HG02943 (cell line): Measurements from ENCODE around the gene NOL4L.
"Not testable (repeated sequence)": the region's sequence is repeated elsewhere in the genome, so short reads cannot be mapped to it uniquely, and the experiment has no call there.

Source experiments
- ATAC-seq: cut with Tn5 transposase; IDR thresholded peaks from one replicate; pipeline ENCODE4 v1.9.1; 2021; ENCODE audit warnings: mild to moderate bottlenecking, low read depth, moderate library complexity; ENCODE audit not compliant: unreplicated experiment

NOL4L gene

DNA sequence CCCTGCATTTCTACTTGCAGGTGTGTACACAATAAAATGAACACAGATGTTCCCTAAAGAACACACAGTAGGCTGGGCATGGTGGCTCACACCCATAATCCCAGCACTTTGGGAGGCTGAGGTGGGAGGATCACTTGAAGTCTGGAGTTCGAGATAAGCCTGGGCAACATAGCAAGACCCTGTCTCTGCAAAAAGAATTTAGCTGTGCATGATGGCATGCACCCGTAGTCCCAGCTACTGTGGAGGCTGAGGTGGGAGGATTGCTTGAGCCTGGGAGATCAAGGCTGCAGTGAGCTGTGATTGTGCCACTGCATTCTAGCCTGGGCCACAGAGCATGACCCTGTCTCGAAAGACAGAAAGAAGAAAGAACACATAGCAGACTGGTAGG, 93.4 kb downstream of the NOL4L start:
- not testable (repeated sequence) for ATAC-seq

DNA sequence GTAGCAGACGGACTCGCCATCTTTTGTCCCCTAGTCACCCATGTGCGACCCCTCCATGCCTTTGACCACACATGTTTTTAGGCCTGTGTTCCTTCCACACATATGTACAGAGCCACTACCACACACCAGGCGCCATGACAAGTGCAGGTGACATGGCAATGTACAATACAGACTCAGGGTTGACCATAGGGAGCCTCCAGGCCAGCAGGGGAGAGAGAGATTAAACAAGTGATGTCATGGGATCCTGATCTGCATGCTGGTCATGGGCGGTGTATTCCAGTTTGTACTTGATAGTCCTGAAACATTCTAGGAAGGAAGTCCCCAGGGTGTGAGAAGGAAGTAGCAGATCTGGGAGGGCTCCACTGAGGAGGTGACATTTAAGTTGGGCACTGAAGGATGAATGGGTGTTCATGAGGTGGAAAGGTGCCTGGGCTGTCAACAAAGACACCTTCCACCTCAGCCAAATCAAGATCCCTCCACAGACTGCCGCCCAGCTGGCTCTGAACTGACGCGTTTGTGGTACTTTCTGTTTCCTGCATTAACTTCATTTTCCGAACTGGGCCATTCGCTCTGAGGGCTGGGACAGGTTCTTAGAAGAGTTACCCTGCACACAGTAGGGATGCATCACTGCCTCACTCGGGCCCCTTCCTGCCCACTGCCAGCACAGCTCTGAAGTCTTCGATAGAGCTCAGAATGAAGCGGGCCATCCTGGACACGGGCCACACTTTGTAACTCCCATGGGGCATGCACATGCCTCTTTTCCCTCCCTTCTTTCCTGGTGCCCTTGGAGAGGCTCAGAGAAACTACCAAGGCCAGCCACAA, 94.0 kb downstream of the NOL4L start:
- ATAC-seq = no peak

DNA sequence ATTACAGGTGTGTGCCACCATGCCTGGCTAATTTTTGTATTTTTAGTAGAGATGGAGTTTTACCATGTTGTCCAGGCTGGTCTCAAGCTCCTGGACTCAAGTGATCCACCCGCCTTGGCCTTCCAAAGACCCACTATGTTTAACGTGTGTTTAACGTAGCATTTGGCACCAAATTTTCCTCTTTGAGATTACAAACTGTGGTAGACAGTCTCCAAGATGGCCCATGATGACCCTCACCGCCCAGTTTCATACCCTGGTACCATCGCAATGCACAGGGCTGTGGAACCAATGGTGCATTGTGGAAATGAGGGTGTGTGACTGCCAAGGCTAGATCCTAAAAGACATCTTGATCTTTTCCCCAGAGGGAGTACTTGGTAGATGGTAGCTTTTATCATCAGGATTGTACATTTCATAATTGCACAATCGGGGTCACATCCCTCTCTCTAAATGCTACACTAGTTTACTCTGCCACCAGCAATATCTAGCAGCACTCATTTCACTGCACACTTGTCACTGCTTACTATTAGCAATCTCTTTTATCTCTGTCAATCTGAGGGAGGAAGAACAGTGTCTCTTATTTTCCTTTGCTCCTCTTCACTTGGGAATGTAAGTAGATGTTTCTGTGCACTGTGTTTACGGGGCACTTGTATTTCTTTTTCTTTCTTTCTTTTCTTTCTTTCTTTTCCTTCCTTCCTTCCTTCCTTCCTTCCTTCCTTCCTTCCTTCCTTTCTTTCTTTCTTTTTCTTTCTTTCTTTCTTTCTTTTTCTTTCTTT, 96.9 kb downstream of the NOL4L start:
- ATAC-seq = no peak

DNA sequence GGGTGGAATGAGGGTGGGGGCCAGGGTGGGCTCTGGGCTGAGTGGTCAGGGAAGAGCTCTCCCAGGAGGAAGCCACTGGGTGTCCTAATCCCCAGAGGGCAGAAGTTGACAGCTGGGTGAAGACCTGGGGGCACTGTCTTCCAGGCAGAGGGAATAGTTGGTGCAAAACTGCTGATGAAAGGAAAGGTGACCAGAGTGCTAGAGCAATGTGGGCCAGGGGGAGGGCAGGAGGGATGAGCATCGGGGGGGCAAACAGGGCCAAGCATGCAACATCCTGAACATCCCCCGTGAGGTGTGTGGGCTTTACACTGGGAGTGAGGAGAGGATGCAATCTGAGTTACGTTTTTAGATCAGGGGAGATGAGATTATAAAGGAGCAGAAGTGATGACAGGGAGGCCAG, 97.8 kb downstream of the NOL4L start:
- ATAC-seq = no peak

DNA sequence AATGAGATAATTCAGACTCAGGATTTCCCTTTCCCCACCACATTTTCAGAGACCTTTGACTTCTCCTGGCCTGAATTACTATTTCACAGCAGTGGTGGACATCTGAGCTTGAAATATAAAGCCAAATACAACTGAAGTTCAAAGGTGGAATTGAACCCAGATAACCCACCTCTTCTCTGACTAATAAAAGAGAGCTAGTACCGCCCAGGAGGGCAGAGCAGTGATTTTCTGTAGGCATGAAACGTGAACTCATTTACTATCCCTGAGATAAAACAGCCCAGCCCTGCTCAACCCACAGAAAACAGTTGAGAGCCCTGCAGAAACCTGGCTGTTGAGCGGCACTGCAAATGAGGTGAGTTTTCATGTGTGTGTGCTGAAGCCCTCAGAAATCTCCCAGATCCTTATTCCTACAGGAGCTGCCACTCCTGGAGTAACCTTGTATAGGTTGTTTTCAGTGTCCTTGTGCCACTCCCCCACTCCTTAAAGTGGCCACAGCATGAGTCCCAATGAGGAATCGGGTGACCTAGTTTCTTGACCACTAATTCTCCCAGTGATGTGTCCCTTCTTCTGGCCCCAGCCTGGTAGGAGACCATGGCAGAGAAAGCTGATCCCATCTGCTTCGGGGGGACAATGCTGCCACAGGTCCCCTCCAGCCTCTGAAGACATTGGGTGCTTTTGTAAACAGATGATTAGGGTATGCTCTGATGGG, 99.2 kb downstream of the NOL4L start:
- ATAC-seq = no peak

DNA sequence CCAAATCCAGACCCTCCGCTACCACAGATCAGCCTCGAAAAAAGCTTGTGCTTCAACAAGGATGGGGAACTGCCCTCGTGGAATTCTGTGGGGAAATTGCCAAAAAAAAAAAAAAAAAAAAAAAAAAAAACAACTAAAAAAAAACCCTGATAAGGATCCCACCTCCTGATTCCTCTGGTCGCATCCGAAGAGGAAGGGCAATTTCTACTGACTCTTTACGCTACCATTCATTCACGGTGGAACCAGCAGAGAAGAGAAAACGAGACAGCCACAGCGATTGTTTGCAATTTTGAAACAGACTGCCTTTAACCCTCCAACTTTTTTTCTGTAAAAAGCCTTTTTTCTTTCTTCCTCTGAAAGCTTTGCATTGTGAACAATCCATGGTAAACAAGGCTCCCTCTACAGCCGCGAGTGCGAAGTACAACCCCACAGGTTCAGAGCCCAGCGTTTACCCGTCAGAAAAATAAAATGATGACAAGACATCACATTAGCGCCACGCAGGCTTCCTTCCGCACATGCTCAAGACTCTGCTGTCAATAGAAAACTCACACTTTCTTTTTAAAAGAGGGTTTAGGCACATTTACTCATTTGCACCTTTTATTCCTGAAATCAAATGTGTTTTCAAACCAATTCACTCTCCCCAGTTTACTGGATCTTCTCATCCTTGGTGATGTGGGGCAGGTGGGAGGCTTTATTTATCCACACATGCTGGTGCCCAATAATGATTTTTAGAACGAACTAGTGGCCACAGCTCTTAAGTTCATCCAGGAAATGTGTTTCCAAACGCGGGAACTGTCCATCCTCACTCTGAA, 100.0 kb downstream of the NOL4L start:
- no peak for ATAC-seq

DNA sequence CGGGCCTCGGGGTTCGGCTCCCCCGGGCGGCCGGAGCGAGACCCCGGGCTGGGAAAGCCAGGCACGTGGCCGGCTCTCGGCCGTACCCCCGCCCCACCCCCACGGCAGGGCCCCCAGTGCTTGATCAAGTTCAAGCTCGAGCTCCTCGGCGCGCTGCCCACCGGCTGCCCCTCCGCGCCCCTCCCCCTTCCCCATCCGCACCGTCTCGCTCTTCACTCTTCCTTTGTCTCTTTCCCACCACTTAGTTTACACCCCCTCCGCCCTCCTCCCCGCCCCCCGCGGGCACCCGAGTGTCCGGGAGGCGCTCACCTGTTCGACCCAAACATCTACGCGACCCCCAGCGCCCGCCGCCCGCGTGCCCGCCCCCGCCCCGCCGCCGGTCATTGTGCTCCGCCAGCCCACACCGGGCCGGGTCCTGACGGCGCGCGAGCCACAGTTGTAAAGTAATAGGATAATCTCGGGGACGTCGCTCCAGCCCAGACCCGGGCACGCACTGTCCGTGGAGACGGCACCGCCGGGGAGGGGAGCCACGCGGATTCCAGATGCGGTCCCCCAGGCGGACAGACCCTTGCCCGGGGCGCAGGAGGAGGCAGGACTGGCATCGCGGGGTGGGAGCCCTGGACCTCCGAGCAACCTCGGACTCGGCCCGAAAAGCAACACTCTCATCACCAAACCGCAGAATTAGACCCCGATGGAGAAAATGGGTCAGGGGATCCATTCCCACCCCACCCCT, 100.7 kb downstream of the NOL4L start:
- ATAC-seq = no peak

DNA sequence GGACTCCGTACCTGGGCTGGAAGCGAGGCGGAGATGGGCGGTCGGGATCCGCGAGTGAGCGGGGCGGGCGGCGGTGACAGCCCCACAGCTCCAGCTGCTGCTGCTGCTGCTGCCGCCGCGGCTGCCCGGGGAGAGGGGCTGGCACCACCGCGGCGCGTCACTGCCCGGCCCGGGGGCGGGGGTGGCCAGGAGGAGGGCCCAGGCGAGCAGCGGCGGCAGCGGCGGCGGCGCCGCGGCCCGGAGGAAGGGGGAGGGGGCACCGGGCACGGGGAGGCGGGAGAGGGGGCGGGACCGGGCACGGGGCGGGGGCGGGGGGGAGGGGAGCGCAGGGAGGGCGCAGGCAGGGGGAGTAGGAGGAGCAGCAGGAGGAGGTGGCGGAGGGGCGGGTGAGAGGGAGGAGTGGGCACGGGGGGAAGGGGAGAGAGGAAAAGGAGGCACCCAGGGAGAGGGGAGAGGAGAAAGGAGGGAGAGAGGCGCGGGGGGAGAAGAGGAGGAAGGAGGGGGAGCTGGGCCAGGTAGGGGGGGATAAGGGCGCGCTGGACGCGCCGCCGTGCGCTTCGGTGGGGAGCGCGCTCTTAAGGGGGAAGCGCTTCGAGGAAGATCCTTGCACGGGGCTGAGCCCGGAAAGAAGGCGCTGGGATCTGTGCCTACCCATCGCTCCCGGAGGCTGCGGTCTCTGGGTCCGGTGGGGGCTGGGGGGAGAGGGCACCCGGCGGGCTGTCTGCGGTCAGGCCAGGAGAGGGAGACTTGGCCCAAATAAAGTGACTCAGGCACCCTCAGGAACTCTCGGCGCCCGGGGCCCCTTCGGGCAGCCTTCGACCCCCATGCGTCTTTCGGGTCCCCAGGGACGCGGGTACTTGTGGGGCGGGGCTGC, 101.5 kb downstream of the NOL4L start:
- ATAC-seq = no peak

DNA sequence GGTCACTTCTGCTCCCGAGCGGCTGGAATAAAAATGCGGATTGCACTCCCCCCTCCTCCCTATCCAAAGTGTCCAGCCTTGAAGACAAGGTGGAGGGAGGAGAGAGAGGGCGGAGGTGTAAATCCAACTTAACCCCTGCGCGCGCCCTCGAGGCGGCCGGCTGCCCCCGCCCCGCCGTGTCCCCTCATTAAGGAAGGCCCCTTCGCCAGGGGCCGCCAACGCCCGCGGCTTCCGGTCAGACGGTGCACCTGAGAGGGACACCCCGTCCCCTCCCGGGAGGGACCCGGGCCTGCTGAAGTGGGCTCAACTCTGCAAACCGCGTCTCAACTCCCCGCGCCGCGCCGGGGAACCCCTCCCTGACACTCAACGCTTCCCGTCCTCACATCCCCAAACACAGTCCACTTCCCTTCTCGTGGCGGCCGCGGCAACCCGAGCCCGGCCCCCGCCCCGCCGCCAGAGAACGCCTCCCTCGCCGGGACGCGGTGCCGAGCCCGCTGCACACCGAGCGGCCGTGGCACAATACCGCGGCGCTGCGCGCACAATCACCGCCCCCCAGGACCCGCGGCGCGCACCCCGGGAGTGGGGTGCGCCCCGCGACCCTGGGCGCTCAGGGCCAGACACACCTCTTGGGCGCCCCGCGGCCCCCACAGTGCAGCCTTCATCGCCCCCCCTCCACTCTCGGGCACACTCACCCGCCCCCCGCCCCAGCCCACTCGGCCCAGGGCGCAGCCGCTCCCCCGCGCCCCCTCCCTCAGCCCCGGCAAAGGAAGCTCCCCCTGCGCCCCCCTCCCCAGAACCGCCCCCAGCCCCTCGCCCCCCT, 102.5 kb downstream of the NOL4L start:
- no peak for ATAC-seq

DNA sequence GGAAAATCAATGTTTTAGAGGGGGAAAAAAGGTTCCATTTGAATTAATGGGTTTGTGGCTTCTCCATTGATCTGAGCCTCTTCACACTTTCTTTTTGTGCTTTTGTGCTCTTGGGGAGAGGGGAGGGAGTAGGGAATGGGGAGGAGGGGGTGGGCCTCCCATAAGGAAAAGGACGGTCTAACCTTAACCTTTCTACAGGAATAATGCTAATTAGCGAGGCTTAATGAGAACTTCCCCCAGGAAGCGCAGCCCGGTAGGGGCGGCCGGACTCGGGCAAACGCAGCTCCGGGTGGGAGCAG, 103.0 kb downstream of the NOL4L start:
- ATAC-seq = no peak

DNA sequence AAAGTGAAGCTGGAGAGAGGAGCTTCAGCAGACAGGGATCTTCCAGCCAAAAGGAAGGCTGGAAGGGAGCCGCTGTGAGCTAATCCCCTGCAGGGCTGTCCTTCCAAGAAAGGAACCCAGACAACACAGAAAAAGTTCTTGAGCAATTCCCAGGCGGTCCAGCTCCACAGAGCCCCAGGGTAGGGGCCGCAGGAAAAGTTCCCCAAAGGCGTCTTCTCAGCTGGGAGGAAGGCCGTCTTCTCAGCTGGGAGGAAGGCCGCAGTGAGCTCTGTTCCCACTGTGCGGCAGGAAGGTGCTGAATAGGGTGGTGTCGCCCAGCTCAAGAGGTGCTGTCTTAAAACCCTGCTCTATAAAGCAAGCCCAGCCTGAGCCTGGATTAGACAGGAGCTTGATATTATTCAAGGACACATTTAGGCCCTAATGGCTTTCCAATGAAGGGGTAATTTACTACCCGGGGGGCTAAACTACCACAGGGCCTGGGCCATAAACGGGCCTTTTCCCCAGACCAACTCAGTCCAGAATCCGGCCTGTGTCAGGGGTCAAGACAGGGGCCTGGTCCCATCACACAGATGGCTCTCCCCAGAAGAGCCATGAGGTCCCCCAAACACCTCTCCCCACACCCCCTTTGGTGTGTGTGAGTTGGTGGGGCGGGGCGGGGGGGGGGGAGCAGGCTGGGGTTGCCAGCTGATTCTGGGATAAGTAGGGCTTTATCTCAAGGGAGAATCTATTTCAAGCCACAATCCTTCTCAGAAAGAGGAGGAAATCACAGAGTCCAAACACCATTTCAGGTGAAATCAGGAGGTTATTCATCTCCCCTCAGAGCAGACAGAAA, 103.6 kb downstream of the NOL4L start:
- no peak for ATAC-seq

DNA sequence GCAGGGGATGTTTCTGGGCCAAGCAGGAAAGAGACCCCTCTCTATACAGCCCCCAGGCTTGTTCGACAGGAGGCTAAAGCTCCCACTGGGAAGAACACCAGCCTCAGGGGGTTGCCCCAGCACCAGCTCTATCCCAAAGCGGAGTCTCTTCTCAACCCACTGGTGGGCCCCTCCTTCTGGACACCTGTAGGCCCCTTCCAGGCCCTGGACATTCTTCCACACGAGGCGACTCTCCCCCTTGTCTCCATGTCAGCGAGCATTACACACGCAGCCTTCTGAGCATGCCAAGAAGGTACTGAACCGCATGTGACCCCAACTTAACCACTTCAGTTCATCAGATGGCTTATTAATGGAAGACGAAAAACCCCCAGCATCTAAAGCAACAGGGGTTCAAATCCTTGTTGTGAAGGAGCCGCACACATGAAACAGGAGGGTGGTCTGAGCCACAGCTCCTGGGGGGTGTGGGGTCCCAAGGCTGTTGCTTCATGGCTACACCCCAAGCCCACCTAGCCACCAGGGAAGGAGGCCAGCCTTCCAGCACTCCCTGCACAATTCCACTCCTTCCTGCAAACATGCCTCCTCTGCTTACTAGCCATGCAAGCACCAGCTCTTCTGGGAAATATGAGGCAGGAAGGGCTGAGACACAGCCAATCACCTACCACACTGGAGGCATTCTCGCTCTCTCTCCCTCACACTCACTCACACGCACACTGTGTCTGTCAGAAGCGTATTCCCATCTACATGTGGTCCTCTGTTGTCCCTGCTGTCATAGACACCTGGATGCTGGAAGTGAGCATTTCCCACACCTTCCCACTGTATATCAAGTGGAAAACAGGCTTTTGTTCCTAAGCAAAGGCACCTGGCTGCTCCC, 104.5 kb downstream of the NOL4L start:
- no peak for ATAC-seq

DNA sequence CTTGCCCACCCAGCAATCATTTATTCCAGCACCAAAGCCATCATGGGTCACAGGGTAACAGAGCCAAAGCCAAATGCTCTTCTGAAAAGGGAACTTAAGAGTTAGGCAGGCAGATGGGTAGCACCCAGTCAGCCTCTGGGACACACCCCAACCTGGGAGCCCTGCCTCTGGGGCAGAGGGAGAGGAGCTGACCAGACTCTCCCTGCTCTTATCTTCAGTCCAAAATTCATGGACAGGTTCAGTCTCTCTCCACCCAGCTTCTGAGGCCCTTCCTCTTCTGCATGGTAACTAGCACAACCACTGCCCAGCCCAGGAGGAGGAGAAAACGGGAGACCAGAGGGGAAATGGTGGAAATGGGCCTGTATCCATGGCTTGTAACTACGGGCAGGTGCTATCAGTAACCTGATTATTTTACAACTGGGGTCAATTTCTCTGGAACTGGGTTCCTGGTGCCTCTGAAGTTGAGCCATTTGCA, 105.4 kb downstream of the NOL4L start:
- no peak for ATAC-seq

DNA sequence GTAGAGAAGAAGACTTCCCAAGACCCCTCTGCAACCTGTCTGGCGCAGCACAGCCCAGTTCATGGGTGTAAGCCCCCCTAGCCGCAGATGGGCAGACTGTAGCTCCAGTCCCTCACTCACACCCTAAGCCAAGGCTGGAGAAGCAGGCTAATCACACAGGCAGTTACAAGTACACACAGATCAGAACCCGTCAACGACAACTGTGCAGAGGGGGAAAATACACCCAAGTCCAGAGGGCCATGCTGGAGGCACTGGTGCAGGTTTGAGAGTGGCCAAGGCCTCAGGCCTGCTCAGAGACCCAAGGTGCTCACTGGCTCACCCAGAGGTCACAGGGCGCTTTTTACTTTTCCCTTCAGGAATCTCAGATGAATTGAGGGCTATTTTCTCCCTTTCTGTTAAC, 106.1 kb downstream of the NOL4L start:
- ATAC-seq = no peak

DNA sequence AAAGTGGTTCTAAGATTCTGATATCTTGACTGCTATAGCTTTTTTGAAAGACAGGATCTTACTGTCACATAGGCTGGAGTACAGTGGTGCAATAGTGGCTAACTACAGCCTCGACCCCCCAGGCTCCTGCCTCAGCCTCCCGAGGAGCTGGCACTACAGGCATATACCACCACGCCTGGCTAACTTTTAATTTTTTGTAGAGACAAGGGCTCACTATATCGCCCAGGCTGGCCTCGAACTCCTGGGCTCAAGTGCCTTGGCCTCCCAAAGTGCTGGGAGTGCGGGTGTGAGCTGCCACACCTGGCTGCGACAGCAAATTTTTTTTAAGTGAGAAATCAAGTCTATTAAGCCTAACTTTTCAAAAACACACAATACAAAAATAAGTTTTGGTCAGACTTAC, 106.6 kb downstream of the NOL4L start:
- no peak for ATAC-seq
